Measurements from ENCODE around the gene FBXW11. TPM values are rescaled to one million over a fixed set of nuclear protein-coding genes. Genes with fewer than 3 reads are reported as not detected.

Gene FBXW11
- total RNA-seq, 4 donors from 2014 or later: 22.8 to 44.8 (median 40.3) TPM

- Histone ChIP-seq H3K27ac (no peak overlapping the region), H3K27me3 (no peaks in the 10 kb centered on the region), H3K9me3 (peaks cover 11% of the 10 kb centered on the region in 2 donors), H3K4me3 (no peak overlapping the region), H3K4me1 (peaks cover 0 to 17% (median 3%) of the 10 kb centered on the region in 4 donors), H3K36me3 (no peaks in the 10 kb centered on the region)
- DNase-seq: no peak
- in situ Hi-C loops (cut with MboI; ENCODE audit: low pct_ligation_motif_present in 1 of 4, low pct_unique_long_range_greater_than_20kb in 1 of 4, low sequenced_read_pairs in 3 of 4): no loop called here
- TF ChIP-seq EP300 (IDR thresholded peaks at IDR 0.05; ENCODE audit: low read depth) (no peak), POLR2A (IDR thresholded peaks at IDR 0.05) (no peak), POLR2AphosphoS5 (IDR thresholded peaks at IDR 0.05) (no peak), CTCF (IDR thresholded peaks at IDR 0.05) (no peak)
- WGBS, 2 donors (ENCODE audit: low coverage in 1 of 2): 76% methylated on average over 6 of the region's 6 CpGs
- intact Hi-C loops (cut with DNase I; ENCODE audit: low total_unique reads): no loop called here
Measured at GRCh38 chr5:171984748-171985419, 21.6 kb downstream of the FBXW11 start.

GRCh38 chr5:171981847-171982246, 24.6 kb downstream of the FBXW11 start:
- no peak overlapping the region for H3K27ac ChIP-seq
- intact Hi-C loops (cut with DNase I; ENCODE audit: low total_unique reads) (no loop called here), in situ Hi-C loops (cut with MboI; ENCODE audit: low pct_ligation_motif_present in 1 of 4, low pct_unique_long_range_greater_than_20kb in 1 of 4, low sequenced_read_pairs in 3 of 4) (no loop called here)
- TF ChIP-seq CTCF (IDR thresholded peaks at IDR 0.05): no peak
- TF ChIP-seq POLR2A (IDR thresholded peaks at IDR 0.05): no peak
- no peak for TF ChIP-seq POLR2AphosphoS5 (IDR thresholded peaks at IDR 0.05)
- TF ChIP-seq EP300 (IDR thresholded peaks at IDR 0.05; ENCODE audit: low read depth): no peak
- H3K9me3 ChIP-seq: peaks cover 16 to 18% of the 10 kb centered on the region in 2 donors
- no peak overlapping the region for H3K4me3 ChIP-seq
- no peak for DNase-seq
- WGBS, 2 donors (ENCODE audit: low coverage in 1 of 2): 89 to 91% methylated on average over 2 of the region's 2 CpGs
- H3K36me3 ChIP-seq: no peaks in the 10 kb centered on the region
- H3K4me1 ChIP-seq: peaks cover 0 to 6% (median 3%) of the 10 kb centered on the region in 4 donors
- H3K27me3 ChIP-seq: no peaks in the 10 kb centered on the region

- WGBS, 2 donors (ENCODE audit: low coverage in 1 of 2): 94 to 100% methylated on average over 3 of the region's 3 CpGs
Measured at GRCh38 chr5:171980792-171981191, 25.6 kb downstream of the FBXW11 start.

GRCh38 chr5:171979606-171980005, 26.8 kb downstream of the FBXW11 start:
- intact Hi-C loops (cut with DNase I; ENCODE audit: low total_unique reads) (no loop called here), in situ Hi-C loops (cut with MboI; ENCODE audit: low pct_ligation_motif_present in 1 of 4, low pct_unique_long_range_greater_than_20kb in 1 of 4, low sequenced_read_pairs in 3 of 4) (no loop called here)
- 95 to 96% methylated on average over 8 of the region's 8 CpGs for WGBS, 2 donors (ENCODE audit: low coverage in 1 of 2)
- TF ChIP-seq CTCF (IDR thresholded peaks at IDR 0.05) (no peak), POLR2A (IDR thresholded peaks at IDR 0.05) (no peak), POLR2AphosphoS5 (IDR thresholded peaks at IDR 0.05) (no peak), EP300 (IDR thresholded peaks at IDR 0.05; ENCODE audit: low read depth) (no peak)
- Histone ChIP-seq H3K27me3 (no peaks in the 10 kb centered on the region), H3K4me1 (peaks cover 4 to 17% (median 6%) of the 10 kb centered on the region in 4 donors), H3K27ac (no peak overlapping the region), H3K9me3 (peaks cover 16 to 18% of the 10 kb centered on the region in 2 donors), H3K4me3 (no peak overlapping the region), H3K36me3 (no peaks in the 10 kb centered on the region)
- DNase-seq: no peak

More at GRCh38 chr5:171980792-171981191, 25.6 kb downstream of the FBXW11 start:
- Histone ChIP-seq H3K36me3 (no peaks in the 10 kb centered on the region), H3K4me3 (no peak overlapping the region), H3K4me1 (peaks cover 0 to 15% (median 6%) of the 10 kb centered on the region in 4 donors), H3K9me3 (peaks cover 16 to 18% of the 10 kb centered on the region in 2 donors), H3K27ac (no peak overlapping the region), H3K27me3 (no peaks in the 10 kb centered on the region)
- DNase-seq: no peak
- in situ Hi-C loops (cut with MboI; ENCODE audit: low pct_ligation_motif_present in 1 of 4, low pct_unique_long_range_greater_than_20kb in 1 of 4, low sequenced_read_pairs in 3 of 4) (no loop called here), intact Hi-C loops (cut with DNase I; ENCODE audit: low total_unique reads) (no loop called here)
- TF ChIP-seq POLR2AphosphoS5 (IDR thresholded peaks at IDR 0.05): no peak
- no peak for TF ChIP-seq EP300 (IDR thresholded peaks at IDR 0.05; ENCODE audit: low read depth)
- no peak for TF ChIP-seq CTCF (IDR thresholded peaks at IDR 0.05)
- no peak for TF ChIP-seq POLR2A (IDR thresholded peaks at IDR 0.05)

Measured in transverse colon (tissue), 4 donors.